ENCODE results near the gene RAB35.
"Not testable (repeated sequence)": the region's sequence is repeated elsewhere in the genome, so short reads cannot be mapped to it uniquely, and the experiment has no call there.

Gene RAB35

DNA sequence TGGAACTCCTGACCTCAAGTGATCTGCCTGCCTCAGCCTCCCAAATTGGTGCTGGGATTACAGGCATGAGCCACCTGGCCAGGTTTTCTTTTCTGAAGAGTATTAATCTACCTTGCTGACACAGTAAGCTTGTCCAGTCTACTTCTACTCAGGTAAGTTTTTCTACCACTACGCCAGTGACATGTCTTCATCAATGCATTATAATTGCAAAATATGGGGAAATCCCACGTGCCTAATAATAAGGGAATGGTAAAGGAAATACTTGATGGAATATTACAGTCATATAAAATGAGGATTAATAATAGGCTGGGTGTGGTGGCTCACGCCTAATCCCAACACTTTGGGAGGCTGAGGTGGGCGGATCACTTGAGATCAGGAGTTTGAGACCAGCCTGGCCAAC, 62.3 kb downstream of the RAB35 start:
- DNase-seq = no peak

DNA sequence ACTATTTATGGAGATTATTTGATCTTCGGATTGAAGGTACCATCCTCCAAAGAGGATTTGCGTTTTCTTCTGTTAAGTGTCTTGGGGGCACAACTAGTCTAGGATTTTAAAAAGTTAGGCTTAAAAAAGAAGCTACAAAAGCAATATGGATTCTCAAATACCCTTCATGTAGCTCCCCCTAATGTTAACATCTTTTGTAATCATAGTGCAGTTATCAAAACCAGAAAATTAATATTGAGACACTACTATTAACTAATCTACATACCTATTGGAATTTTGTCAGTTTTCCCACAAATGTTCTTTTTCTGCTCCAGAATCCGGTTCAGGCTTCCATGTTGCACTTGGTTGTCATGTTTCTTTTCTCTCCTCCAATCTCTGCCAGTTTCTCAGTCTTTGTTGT, 65.0 kb downstream of the RAB35 start:
- DNase-seq = no peak

DNA sequence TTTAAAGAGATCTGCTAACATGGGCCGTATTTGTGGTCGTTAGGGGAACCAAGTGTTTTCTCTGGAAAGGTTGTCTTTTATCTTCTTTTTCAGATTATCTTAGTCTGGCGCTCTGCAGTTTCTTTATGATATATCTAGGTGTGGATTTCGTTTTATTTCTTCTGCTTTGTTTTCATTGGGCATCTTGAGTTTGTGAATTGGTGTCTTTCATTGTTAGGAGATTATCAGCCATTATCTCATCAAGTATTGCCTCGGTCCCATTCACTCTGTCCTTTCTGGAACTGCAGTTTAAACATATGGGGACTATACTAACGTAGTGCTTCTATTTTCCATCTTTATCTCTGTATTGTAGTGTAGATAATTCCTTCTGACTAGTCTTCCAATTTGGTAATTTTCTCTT, 67.1 kb downstream of the RAB35 start:
- no peak for DNase-seq

DNA sequence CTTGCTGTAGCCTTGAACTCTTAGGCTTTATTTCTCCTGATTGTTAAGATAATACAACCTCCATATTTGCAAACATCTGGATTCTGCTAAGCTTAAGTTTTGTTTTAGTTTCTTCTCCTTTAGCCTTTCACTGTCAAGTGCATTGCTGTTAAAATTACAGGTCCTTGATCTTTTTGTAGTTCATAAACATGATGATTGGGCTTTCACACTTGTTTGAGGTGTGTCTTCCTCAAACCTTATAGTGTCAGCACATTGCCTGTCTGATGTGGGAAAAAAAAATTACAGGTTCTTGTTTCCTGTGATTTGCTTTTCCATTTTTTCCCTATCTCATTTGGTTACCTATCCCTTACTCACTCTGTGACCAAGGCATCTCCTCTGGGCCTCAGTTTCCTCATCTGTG, 68.3 kb downstream of the RAB35 start:
- DNase-seq = no peak

DNA sequence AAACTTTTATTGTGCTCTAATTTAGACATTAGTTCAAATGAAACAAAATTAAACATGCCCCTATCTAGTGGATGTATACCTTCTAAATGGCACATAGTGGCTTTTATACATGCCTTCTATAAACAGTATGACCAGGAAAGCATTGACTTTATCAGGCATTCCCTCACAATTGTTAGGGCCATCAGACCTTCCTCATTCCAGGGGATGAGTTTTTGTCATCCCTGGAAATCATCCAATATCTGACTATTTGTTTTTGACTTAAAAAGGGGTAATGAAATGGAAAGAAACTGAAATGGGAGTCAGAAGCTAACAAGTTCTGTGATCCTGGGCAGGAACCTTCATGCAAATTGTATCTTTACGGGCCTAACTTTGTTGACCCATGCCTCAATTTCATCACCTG, 69.5 kb downstream of the RAB35 start:
- DNase-seq = no peak

DNA sequence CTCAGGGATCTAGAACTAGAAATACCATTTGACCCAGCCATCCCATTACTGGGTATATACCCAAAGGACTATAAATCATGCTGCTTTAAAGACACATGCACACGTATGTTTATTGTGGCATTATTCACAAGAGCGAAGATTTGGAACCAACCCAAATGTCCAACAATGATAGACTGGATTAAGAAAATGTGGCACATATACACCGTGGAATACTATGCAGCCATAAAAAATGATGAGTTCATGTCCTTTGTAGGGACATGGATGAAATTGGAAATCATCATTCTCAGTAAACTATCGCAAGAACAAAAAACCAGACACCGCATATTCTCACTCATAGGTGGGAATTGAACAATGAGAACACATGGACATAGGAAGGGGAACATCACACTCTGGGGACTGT, 71.2 kb downstream of the RAB35 start:
- DNase-seq = not testable (repeated sequence)
